ENCODE results near the gene CELA2A. TPM values are rescaled to one million over a fixed set of nuclear protein-coding genes. Genes with fewer than 3 reads are reported as not detected.

The CELA2A gene
- polyA plus RNA-seq, 1 donor (not counting 4 experiments of a cell fraction or from before 2014, with no cell fraction given): not detected

DNA sequence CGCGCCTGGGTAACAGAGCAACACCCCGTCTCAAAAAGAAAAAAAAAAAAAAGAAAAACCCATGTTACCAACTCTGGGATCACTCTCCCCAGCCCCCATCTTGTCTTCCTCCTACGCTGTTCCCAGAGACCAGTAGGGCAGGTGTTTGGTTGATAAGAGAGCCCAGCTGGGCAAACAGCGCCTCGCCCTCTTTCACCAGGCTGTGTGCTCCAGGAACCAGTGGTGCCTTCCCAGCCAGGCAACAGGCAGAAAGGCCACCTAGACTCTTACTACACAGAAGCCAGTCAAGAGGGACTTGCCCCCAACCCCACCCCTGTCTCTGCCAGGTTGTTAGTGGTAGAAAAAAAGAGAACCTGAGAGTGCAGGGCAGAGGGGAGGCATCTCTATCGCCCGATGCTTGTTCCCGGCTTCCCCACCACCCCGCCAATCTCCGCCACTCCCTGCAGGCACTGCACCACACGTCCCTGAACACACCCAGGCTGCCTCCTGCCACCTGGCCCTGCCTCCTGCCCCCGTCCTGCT is 32.3 kb upstream of the CELA2A start:
- FAIRE-seq: no peak
- TF ChIP-seq, protein P1, sequence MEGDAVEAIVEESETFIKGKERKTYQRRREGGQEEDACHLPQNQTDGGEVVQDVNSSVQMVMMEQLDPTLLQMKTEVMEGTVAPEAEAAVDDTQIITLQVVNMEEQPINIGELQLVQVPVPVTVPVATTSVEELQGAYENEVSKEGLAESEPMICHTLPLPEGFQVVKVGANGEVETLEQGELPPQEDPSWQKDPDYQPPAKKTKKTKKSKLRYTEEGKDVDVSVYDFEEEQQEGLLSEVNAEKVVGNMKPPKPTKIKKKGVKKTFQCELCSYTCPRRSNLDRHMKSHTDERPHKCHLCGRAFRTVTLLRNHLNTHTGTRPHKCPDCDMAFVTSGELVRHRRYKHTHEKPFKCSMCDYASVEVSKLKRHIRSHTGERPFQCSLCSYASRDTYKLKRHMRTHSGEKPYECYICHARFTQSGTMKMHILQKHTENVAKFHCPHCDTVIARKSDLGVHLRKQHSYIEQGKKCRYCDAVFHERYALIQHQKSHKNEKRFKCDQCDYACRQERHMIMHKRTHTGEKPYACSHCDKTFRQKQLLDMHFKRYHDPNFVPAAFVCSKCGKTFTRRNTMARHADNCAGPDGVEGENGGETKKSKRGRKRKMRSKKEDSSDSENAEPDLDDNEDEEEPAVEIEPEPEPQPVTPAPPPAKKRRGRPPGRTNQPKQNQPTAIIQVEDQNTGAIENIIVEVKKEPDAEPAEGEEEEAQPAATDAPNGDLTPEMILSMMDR (optimal IDR thresholded peaks at IDR 0.05 in 1 of 3, IDR thresholded peaks at IDR 0.05 in 1 of 3, conservative IDR thresholded peaks at IDR 0.05 in 1 of 3; ENCODE audit: extremely low read depth in 1 of 3, insufficient read depth in 2 of 3, low read length in 3 of 3): no peak
- no peak for TF ChIP-seq EZH2 (IDR thresholded peaks at IDR 0.05; ENCODE audit: low read length)
- Histone ChIP-seq H3K9me1 (ENCODE audit: control insufficient read depth, extremely low read depth, insufficient read depth, low read length) (no peaks in the 10 kb centered on the region), H4K20me1 (ENCODE audit: control insufficient read depth, extremely low read depth, insufficient read depth, low read length) (peaks cover 28% of the 10 kb centered on the region), H3K79me2 (ENCODE audit: control insufficient read depth, insufficient read depth, low read length) (peaks cover 61% of the 10 kb centered on the region), H3K9ac (ENCODE audit: control insufficient read depth, extremely low read depth, insufficient read depth, low read length) (no peak overlapping the region), H3K27ac (ENCODE audit: control insufficient read depth, insufficient read depth, low read length) (no peak overlapping the region), H3K36me3 (ENCODE audit: control insufficient read depth in 2 of 2, extremely low read depth in 1 of 2, insufficient read depth in 2 of 2, low read length in 2 of 2) (peaks cover 13 to 38% of the 10 kb centered on the region in 2 experiments), H2AFZ (ENCODE audit: control insufficient read depth, low read length) (no peak overlapping the region), H3K4me3 (ENCODE audit: control insufficient read depth in 2 of 3, extremely low read depth in 1 of 3, insufficient read depth in 2 of 3, low read depth in 1 of 3, low read length in 3 of 3) (no peak overlapping the region), H3K4me2 (ENCODE audit: control insufficient read depth, extremely low read depth, insufficient read depth, low read depth, low read length) (no peak overlapping the region), H3K4me1 (ENCODE audit: control insufficient read depth, extremely low read depth, insufficient read depth, low read length) (peaks cover 24% of the 10 kb centered on the region), H3K9me3 (ENCODE audit: control insufficient read depth, low read depth, low read length) (no peaks in the 10 kb centered on the region), H3K27me3 (ENCODE audit: control insufficient read depth, extremely low read depth, insufficient read depth, low read length) (no peaks in the 10 kb centered on the region)
- DNase-seq (ENCODE audit: low read depth, low spot score): no peak
- dilution Hi-C loops (cut with MboI; ENCODE audit: extremely low pct_ligation_motif_present, low sequenced_read_pairs): no loop called here

DNA sequence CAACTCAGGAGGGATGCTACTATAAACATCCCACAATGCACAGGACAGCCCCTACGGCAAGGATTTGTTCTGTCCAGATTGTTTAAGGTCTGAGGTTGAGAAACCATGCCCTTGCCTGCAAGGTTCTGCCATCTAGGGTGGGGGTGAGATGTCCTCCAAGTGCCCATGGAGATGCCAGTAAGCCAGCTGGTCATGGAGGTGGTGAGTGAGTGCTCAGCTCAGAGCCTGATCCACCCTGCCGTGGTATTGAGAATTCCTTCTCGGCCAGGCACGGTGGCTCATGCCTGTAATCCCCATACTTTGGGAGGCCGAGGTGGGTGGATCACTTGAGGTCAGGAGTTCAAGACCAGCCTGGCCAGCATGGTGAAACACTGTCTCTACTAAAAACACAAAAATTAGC is 31.6 kb upstream of the CELA2A start:
- Histone ChIP-seq H3K4me3 (ENCODE audit: control insufficient read depth in 2 of 3, extremely low read depth in 1 of 3, insufficient read depth in 2 of 3, low read depth in 1 of 3, low read length in 3 of 3) (no peak overlapping the region), H3K27ac (ENCODE audit: control insufficient read depth, insufficient read depth, low read length) (no peak overlapping the region), H3K4me2 (ENCODE audit: control insufficient read depth, extremely low read depth, insufficient read depth, low read depth, low read length) (no peak overlapping the region), H4K20me1 (ENCODE audit: control insufficient read depth, extremely low read depth, insufficient read depth, low read length) (peaks cover 28% of the 10 kb centered on the region), H3K36me3 (ENCODE audit: control insufficient read depth in 2 of 2, extremely low read depth in 1 of 2, insufficient read depth in 2 of 2, low read length in 2 of 2) (peaks cover 11 to 38% of the 10 kb centered on the region in 2 experiments), H3K79me2 (ENCODE audit: control insufficient read depth, insufficient read depth, low read length) (peaks cover 53% of the 10 kb centered on the region), H3K4me1 (ENCODE audit: control insufficient read depth, extremely low read depth, insufficient read depth, low read length) (peaks cover 26% of the 10 kb centered on the region), H3K9me3 (ENCODE audit: control insufficient read depth, low read depth, low read length) (no peaks in the 10 kb centered on the region), H3K9ac (ENCODE audit: control insufficient read depth, extremely low read depth, insufficient read depth, low read length) (no peak overlapping the region), H2AFZ (ENCODE audit: control insufficient read depth, low read length) (no peak overlapping the region), H3K27me3 (ENCODE audit: control insufficient read depth, extremely low read depth, insufficient read depth, low read length) (no peaks in the 10 kb centered on the region), H3K9me1 (ENCODE audit: control insufficient read depth, extremely low read depth, insufficient read depth, low read length) (no peaks in the 10 kb centered on the region)
- DNase-seq (ENCODE audit: low read depth, low spot score) (no peak), FAIRE-seq (no peak)
- TF ChIP-seq EZH2 (IDR thresholded peaks at IDR 0.05; ENCODE audit: low read length): no peak
- TF ChIP-seq, protein P1 (optimal IDR thresholded peaks at IDR 0.05 in 1 of 3, IDR thresholded peaks at IDR 0.05 in 1 of 3, conservative IDR thresholded peaks at IDR 0.05 in 1 of 3; ENCODE audit: extremely low read depth in 1 of 3, insufficient read depth in 2 of 3, low read length in 3 of 3): no peak
- dilution Hi-C loops (cut with MboI; ENCODE audit: extremely low pct_ligation_motif_present, low sequenced_read_pairs): no loop called here

Data from keratinocyte (primary cell).